Lung microvascular endothelial cell (primary cell): ENCODE data around the gene RGL1. TPM values are rescaled to one million over a fixed set of nuclear protein-coding genes. Genes with fewer than 3 reads are reported as not detected.

Experiments used
- DNase-seq, 2 donors: peaks; one replicate each; pipeline versions ENCODE4 v3.0.0 to v3.0.0-alpha.2; 2010; ENCODE audit warnings: low read depth in 2 of 2
- total RNA-seq: library from RNA; depleted of rRNA; stranded (reverse); fragments of >200 nt; gene quantifications from 2 replicates; pipeline ENCODE4 v1.2.1, GENCODE V29; 2014

The RGL1 gene
- total RNA-seq, 1 donor from 2014 or later, result 19.8 TPM

DNA sequence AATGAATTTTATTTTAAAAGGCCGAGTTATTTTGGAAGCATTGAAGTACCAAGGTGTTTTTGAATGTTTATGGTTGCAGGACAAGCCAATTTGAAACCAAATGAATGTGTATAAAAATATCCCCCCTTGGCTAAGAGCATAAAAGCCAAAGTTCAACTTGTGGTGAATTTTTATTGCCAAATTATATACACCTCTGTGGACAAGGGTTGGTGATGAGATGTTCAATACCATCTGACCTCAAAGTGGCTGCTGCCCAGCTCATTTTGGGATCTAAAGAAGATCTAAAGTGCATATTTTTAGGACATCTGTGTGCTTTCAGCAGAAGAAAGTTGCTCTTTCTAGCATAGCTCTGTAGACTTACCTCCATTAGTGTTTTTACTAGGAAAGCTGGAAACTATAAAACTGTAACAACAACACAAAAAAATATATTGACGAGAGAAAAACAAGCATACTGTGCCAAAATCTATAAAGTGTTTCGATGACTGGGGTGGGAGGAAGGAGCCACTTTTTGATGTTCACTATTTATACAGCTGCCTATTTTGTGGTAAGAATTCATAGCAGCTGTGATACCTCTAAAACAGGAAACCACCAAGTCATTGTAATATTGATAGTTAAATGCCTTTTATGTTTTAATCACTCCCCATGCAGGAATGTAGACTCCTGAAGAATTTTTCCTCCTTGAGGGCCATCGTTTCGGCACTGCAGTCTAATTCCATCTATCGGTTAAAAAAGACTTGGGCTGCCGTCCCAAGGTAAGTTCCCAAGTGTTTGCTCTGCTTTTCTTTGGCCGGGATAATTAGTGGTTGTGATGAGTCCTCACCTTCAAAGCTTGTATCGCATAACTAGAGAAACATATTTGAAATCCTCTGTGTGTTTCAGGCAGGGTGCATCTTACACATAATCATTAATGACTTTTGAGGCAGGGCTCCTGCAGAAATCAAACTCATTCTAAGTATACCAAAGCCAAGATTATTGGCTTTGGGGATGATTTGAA, 83.2 kb downstream of the RGL1 start:
- peak; percentile 34 to 49 for DNase-seq

DNA sequence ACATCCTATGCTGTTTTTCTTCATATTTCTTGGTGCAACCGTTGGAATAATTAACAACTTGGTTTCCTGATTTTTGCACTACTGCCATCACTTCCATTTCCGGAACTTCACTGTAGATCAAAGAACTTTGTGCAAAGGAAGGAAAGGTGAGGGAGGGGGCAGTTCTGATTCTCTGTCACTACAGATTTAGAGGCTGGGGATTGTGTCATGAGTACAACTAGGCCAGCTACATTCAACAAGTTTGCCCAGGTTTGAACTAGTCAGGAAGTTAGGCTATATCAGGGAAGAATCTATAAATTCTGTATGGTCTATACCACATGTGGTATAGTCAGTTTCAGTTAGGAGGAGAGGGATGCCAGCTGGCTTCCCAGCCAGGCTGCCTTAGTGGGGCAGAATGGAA, 84.2 kb downstream of the RGL1 start:
- peak; percentile 15 to 57 for DNase-seq

DNA sequence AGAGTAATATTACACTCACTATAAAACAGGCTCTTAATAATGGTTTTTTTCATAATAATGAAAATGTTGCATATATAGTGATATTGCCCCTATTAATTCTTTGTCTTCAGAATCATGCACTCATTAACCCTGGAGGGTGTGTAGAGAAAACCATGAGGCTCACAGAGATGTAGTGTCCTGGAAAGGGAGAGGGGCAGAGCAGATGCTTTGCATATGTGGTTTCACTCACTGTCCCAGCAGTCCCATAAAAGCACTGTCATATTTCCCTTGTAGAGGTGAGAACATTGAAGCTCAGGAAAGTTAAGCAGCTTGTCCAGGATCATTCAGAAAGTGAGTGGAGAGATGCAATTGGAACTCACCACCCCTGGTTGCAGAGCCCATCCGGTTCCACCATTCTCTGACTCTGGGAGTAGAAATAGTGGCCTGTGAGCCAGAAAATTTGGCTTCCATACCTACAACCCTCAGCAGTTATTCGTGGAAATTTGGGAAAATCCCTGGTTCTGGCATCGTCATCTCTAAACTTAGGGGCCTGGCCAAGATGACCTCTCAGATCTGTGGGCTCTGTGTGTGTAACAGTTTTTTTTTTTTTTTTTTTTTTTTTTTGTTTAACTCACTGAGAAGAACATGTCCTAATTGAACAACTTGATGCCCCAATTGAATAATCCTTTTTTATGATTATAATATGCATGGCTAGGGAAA, 86.4 kb downstream of the RGL1 start:
- DNase-seq, result no peak

DNA sequence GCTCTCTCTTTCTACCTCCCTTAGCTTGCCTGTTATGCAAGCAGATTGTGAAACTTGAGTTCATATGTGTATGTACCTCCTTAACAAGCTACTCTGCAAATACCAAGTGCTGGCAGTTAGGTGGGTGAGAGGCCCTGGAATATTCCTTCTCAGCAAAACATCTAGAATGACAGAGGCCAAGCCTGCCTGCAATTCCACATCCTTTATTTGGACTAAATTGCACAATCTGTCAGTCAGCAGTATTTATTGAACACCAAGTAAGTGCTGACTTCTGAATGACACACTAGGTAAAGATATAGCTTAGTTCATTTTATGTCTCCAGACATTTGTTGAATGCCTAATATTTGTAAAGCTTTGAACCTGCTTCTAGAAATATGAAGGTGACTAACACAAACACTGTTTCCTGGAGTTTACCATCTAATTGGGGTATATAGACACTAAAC, 87.5 kb downstream of the RGL1 start:
- no peak for DNase-seq

GRCh38 chr1:183893561-183894289, 88.8 kb downstream of the RGL1 start:
- no peak for DNase-seq

DNA sequence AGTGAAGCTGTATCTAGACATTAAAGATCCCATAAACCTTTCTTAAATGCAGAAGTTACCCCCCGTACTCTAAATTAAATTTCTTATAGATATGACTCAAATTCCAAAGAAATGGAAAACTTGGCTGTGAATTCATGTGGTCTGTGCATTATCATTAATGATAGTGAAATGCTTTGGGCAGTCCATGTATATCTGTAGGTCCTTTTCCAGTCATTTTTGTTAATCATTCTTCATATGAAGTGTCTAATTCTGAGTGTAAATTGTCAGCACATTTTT, 89.3 kb downstream of the RGL1 start:
- no peak for DNase-seq

- DNase-seq, result peak in 1 of 2 donors; percentile 27
These were observed 91.6 kb downstream of the RGL1 start for GRCh38 chr1:183896466-183897048.

GRCh38 chr1:183898001-183898396, 93.1 kb downstream of the RGL1 start:
- no peak for DNase-seq

DNA sequence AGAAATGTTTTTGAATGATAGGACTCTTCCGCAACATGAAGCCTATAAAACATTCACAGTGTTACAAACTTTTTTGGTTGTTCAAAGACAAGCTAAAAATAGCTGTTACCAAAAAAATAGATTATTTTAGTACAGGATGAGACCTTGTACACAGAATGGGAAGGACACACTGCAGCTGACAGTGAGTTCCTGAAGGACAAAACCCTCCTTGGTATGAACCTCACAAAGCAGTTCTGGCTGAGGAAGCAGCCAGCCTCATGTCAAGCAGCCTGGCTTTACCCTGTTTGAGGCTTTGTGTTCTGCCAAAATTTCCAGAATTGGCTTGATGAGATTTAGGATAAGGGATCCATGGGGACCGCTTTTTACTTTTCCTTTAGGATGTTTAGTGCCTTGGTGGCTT, 93.7 kb downstream of the RGL1 start:
- DNase-seq, result no peak

- DNase-seq, result peak; percentile 36 to 41
These were observed 96.9 kb downstream of the RGL1 start for GRCh38 chr1:183901748-183902330.

GRCh38 chr1:183903101-183903500, 98.2 kb downstream of the RGL1 start:
- no peak for DNase-seq

DNA sequence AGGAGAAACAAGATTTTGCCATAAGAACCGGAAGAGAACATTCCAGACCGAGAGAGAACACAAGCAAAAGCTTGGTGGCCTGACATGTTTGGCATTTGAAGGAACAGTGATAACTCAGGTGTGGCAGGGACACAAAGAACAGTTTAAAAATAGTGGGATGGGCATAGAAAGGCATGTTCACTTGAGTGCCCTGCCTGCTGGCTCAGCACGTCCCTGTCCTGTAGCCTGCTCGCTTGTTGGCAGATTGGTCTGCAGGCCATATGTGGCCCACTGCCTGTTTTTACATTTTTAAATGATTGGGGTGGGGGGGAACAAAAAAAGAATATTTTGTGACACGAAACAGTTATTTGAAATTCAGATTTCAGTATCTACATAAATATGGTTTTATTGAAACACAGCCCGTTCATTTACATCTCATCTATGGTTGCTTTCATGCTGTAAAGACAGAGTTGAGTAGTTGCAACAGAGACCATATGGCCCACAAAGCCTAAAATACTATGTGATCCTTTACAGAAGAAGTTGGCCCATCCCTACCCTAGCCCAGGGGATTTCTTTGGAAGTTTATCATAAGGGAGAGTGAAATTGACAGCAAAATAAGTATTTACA, 100.7 kb downstream of the RGL1 start:
- DNase-seq, result no peak

- DNase-seq, result no peak
These were observed 102.2 kb downstream of the RGL1 start for GRCh38 chr1:183907070-183907469.

DNA sequence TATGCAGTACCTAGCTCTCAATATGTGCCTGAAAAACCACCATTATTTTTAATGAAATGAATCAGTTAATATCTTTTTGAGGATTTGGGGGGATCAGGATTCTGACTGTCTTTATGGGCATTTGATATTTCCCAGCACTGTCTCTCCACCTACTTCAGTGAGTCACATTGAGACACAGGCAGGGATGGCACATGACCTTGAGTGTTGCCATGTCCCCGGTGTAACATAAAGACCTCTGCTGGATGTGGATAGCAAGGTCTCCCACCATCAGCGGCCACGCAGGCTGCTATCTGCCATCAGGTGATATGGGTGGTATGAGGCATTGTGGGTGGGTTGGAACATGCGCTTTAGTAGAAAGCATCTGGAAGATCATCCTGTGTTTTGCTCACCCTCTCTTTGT, 103.2 kb downstream of the RGL1 start:
- no peak for DNase-seq

- no peak for DNase-seq
These were observed 104.8 kb downstream of the RGL1 start for GRCh38 chr1:183909672-183910071.

- DNase-seq, result no peak
These were observed 105.9 kb downstream of the RGL1 start for GRCh38 chr1:183910845-183911244.

- DNase-seq, result no peak
These were observed 106.4 kb downstream of the RGL1 start for GRCh38 chr1:183911285-183911684.

GRCh38 chr1:183912265-183912886, 107.5 kb downstream of the RGL1 start:
- DNase-seq, result no peak

GRCh38 chr1:183913567-183913993, 108.7 kb downstream of the RGL1 start:
- no peak for DNase-seq

- peak; percentile 11 to 75 for DNase-seq
These were observed 109.4 kb downstream of the RGL1 start for GRCh38 chr1:183914276-183914675.
